ENCODE data around the gene TENM4. TPM values are rescaled to one million over a fixed set of nuclear protein-coding genes. Genes with fewer than 3 reads are reported as not detected.

TENM4 gene
- total and polyA plus RNA-seq, 10 of the 15 experiments (the other 5 are each of a cell fraction or from before 2014, with no cell fraction given) = 0.03 to 0.12 (median 0.06) TPM; not detected in 7

- ChIA-PET RAD21 (ENCODE audit: unreplicated experiment) (no interaction called here), POLR2A (no interaction called here), CTCF (interaction anchor here (0.9 kb wide), 1 partner anchor 17 kb away, joined by 3 read pairs; no protein-coding TSS in a partner anchor), SMC1A (ENCODE audit: uncharacterized antibody, unreplicated experiment) (interaction anchor here (1.0 kb wide), 1 partner anchor 16 kb away, joined by 3 read pairs; no protein-coding TSS in a partner anchor)
- no peaks in the 10 kb centered on the region for H4K20me1 ChIP-seq (ENCODE audit: control insufficient read depth, insufficient read depth)
- H3K4me3 ChIP-seq = no peak overlapping the region
- no peak overlapping the region for H2AFZ ChIP-seq (ENCODE audit: control insufficient read depth, low read depth, low read length)
- DNase-seq (ENCODE audit: low read depth, low spot score) (no peak), ATAC-seq (no peak), FAIRE-seq (no peak)
- intact Hi-C loops (cut with micrococcal nuclease; ENCODE audit: unreplicated experiment) (no loop called here), in situ Hi-C loops (cut with MboI) (no loop called here)
- TF ChIP-seq NBN (IDR thresholded peaks at IDR 0.05) = no peak
- TF ChIP-seq, protein P1, sequence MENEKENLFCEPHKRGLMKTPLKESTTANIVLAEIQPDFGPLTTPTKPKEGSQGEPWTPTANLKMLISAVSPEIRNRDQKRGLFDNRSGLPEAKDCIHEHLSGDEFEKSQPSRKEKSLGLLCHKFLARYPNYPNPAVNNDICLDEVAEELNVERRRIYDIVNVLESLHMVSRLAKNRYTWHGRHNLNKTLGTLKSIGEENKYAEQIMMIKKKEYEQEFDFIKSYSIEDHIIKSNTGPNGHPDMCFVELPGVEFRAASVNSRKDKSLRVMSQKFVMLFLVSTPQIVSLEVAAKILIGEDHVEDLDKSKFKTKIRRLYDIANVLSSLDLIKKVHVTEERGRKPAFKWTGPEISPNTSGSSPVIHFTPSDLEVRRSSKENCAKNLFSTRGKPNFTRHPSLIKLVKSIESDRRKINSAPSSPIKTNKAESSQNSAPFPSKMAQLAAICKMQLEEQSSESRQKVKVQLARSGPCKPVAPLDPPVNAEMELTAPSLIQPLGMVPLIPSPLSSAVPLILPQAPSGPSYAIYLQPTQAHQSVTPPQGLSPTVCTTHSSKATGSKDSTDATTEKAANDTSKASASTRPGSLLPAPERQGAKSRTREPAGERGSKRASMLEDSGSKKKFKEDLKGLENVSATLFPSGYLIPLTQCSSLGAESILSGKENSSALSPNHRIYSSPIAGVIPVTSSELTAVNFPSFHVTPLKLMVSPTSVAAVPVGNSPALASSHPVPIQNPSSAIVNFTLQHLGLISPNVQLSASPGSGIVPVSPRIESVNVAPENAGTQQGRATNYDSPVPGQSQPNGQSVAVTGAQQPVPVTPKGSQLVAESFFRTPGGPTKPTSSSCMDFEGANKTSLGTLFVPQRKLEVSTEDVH (IDR thresholded peaks at IDR 0.05; ENCODE audit: low read depth, partially characterized antibody) = no peak
- no peak for TF ChIP-seq ZBED1 (IDR thresholded peaks at IDR 0.05; ENCODE audit: borderline replicate concordance)
- no peak for TF ChIP-seq TAF1 (IDR thresholded peaks at IDR 0.05; ENCODE audit: borderline replicate concordance, low read depth, low read length)
- no peak for TF ChIP-seq ZNF207 (IDR thresholded peaks at IDR 0.05; ENCODE audit: borderline replicate concordance)
- TF ChIP-seq RAD51 (IDR thresholded peaks at IDR 0.05) = no peak
- no peak for TF ChIP-seq CBX5 (IDR thresholded peaks at IDR 0.05; ENCODE audit: low read depth)
- TF ChIP-seq CUX1 (IDR thresholded peaks at IDR 0.05; ENCODE audit: insufficient replicate concordance, low read depth, low read length) = no peak
- no peak for TF ChIP-seq HDAC2 (IDR thresholded peaks at IDR 0.05)
- TF ChIP-seq MEF2A (IDR thresholded peaks at IDR 0.05; ENCODE audit: insufficient read depth, low read depth, low read length) = no peak
- no peak for TF ChIP-seq GABPA (IDR thresholded peaks at IDR 0.05; ENCODE audit: low read depth)
- no peak overlapping the region for H3K9ac ChIP-seq (ENCODE audit: control insufficient read depth, insufficient read depth, low read length)
- H3K27me3 ChIP-seq (replicated peaks in 1 of 2; ENCODE audit: control insufficient read depth in 2 of 2, insufficient read depth in 2 of 2, low read length in 1 of 2) = peaks cover 0 to 1% of the 10 kb centered on the region in 2 experiments; a peak in 2 of 4 replicates
- no peak overlapping the region for H3K4me2 ChIP-seq (ENCODE audit: control insufficient read depth, insufficient read depth)
- BruUV-seq (replicated peaks) = no TSS peak
- no peaks in the 10 kb centered on the region for H3K4me1 ChIP-seq (ENCODE audit: control insufficient read depth, insufficient read depth, low read length)
- H3K27ac ChIP-seq (ENCODE audit: control insufficient read depth, insufficient read depth) = no peak overlapping the region
- H3K9me3 ChIP-seq (replicated peaks; ENCODE audit: control insufficient read depth, insufficient read depth, low read length) = no peaks in the 10 kb centered on the region
- H3K36me3 ChIP-seq (ENCODE audit: control insufficient read depth in 2 of 2, insufficient read depth in 2 of 2, low read length in 1 of 2) = no peaks in the 10 kb centered on the region
- H3K79me2 ChIP-seq (ENCODE audit: control insufficient read depth, insufficient read depth, low read length) = no peaks in the 10 kb centered on the region
Observed at GRCh38 chr11:78791964-78792363, 648.9 kb downstream of the TENM4 start.
